Tibial nerve (tissue), 4 donors: ENCODE measurements around the gene ARGLU1.

Source experiments
- CTCF ChIP-seq, 5 experiments: fragments of 200-600 bp in 3 of 5; fragments of 450-650 bp in 2 of 5; sonication (generic) in 3 of 5; IDR thresholded peaks; one replicate each; pipeline ENCODE4 v1.5.1; 2016 to 2019; ENCODE audit warnings: antibody characterized with exemption in 5 of 5, mild to moderate bottlenecking in 3 of 5, moderate library complexity in 2 of 5
- EP300 ChIP-seq, 2 donors: sonication (generic); formaldehyde crosslinking; IDR thresholded peaks; one replicate each; pipeline ENCODE4 v1.6.1; 2017; ENCODE audit warnings: antibody characterized with exemption in 2 of 2, mild to moderate bottlenecking in 1 of 2
- POLR2A ChIP-seq, 2 donors: fragments of 450-650 bp; IDR thresholded peaks; one replicate each; pipeline ENCODE4 v1.6.1; 2017; ENCODE audit warnings: antibody characterized with exemption in 2 of 2, mild to moderate bottlenecking in 2 of 2, moderate library complexity in 2 of 2

- no peak for TF ChIP-seq CTCF (IDR thresholded peaks at IDR 0.05)
- TF ChIP-seq POLR2A (IDR thresholded peaks at IDR 0.05) = no peak
- TF ChIP-seq EP300 (IDR thresholded peaks at IDR 0.05) = no peak
Measured at GRCh38 chr13:106523576-106523975, 44.4 kb downstream of the ARGLU1 start.
